GM13977 (cell line): ENCODE results near the gene RHOT2.
"Not testable (repeated sequence)": the region's sequence is repeated elsewhere in the genome, so short reads cannot be mapped to it uniquely, and the experiment has no call there.

Experiments
- DNase-seq: peaks from one replicate; pipeline ENCODE4 v3.0.0; 2012; ENCODE audit warnings: low spot score
- in situ Hi-C: fragments of 300-500 bp; cut with MboI; formaldehyde crosslinking; loops from one replicate; pipeline ENCODE4 v1.12.0; 2022; ENCODE audit warnings: low sequenced_read_pairs, low pct_unique_long_range_greater_than_20kb, mixed read lengths, inconsistent platforms; ENCODE audit not compliant: unreplicated experiment
- TF ChIP-seq, protein P1 (sequence below): IDR thresholded peaks from 2 replicates; pipeline ENCODE4 v1.5.1; 2012; ENCODE audit warnings: mild to moderate bottlenecking, control low read depth; ENCODE audit not compliant: insufficient read depth; ENCODE audit errors: extremely low read depth, missing control alignments

Gene RHOT2

GRCh38 chr16:685967-686366 lies 18.0 kb downstream of the RHOT2 start:
- TF ChIP-seq, protein P1, sequence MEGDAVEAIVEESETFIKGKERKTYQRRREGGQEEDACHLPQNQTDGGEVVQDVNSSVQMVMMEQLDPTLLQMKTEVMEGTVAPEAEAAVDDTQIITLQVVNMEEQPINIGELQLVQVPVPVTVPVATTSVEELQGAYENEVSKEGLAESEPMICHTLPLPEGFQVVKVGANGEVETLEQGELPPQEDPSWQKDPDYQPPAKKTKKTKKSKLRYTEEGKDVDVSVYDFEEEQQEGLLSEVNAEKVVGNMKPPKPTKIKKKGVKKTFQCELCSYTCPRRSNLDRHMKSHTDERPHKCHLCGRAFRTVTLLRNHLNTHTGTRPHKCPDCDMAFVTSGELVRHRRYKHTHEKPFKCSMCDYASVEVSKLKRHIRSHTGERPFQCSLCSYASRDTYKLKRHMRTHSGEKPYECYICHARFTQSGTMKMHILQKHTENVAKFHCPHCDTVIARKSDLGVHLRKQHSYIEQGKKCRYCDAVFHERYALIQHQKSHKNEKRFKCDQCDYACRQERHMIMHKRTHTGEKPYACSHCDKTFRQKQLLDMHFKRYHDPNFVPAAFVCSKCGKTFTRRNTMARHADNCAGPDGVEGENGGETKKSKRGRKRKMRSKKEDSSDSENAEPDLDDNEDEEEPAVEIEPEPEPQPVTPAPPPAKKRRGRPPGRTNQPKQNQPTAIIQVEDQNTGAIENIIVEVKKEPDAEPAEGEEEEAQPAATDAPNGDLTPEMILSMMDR = peak; percentile 42
- in situ Hi-C loops = no loop called here
- no peak for DNase-seq

DNA sequence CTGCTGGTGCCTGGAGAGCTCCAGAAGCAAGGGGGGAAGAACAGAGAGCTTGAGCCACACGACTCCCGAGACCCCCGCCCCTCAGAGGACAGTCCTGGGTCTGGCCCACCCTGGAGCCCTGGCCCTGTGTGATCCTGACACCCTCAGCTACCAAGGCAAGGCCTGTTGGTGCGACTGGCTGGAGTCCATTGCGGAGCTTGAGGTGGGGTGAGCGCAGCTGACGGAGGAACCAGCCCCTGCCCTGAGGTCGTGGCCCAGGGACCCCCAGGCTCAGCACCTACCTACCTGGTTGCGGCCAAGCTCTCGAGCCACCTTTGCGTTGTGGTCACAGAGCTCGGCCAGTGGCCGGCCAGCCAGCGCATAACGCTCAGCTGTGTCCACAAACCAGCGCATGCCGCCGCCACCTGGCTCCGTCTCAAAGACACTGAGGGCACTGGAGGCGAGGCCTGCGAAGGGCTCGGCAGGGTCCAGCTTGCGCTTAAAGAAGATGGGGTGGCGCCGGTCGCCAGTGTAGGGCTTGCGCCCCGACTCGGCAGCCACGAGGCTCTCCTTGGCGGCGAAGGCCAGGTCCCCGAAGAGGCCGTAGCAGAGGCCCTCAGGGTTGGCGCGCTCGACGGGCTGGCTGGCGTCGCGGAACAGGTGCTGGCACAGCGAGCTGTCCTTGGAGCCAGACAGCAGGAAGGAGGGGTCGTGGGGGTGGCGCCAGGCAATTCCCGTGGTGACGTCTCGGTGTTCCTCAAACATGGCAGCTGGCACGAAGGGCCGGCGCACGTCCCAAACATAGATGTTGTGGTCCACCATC lies 18.7 kb downstream of the RHOT2 start:
- DNase-seq = no peak
- in situ Hi-C loops = no loop called here
- TF ChIP-seq, protein P1 = no peak

DNA sequence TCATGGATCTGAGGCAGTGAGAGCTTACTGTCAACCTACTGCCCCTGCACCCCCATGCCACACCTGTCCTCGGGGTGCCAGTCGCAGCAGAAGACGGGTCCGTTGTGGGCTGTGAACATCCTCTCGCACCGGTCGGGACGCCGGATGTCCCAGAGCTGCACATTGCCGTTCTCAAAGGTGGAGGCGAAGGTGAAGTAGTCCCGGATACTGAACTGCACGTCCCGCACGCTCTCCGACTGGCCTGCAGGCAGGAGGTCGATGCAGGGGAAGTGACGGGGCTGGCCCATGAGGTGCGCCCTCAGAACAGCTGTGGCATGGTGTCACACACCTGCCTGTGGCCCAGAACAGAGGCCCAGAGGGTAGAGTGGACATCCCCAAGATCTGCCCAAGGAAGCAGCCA lies 19.6 kb downstream of the RHOT2 start:
- no peak for DNase-seq
- TF ChIP-seq, protein P1 = no peak
- in situ Hi-C loops = no loop called here

DNA sequence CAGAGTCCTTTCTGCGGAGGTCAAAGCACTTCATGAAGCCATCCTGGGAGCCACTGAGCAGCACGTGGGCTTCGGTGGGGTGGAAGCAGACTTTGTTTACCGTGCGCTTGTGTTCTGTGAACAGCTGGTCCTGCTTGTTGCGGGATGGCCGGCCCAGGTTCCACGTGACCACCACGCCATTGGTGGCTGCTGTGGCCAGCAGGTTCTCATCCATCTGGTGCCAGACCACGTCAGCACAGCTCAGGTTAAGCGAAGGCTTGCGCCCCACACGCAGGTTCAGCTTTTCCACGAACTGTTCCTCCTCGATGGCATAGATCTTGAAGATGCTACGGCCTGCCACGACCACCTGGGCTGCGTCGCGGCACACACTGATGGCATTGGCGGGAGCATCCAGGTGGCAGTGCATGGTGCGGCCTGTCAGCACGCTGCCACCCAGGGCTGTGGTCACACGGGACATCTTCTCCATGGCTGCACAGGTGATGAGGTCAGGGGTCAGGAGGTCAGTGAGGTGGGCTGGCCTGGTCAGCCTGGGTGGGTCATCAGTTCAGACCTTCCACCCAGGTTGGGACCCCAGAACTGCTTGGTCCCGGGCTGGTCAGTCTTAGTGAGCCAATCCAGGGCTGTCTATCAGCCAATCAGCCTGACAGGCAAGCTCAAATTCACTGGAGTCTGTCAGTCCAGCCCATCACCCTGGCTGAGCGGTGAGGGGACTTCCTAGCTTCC lies 21.4 kb downstream of the RHOT2 start:
- DNase-seq = no peak
- in situ Hi-C loops = no loop called here
- TF ChIP-seq, protein P1 = no peak

DNA sequence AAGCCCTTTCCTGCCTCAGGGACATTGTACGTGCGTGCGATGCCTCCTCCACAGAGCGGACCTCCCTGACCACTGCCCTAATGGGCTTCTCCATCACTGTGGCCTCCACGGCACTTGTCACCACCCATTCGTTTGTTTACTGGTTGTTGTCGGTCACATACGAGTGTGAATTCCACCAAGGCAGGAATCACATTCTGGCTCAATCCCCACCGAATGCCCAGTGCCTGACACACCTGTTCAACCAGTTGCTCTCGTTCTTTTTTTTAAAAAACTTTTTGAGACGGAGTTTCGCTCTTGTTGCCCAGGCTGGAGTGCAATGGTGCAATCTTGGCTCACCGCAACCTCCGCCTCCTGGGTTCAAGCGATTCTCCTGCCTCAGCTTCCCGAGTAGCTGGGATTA lies 23.3 kb downstream of the RHOT2 start:
- DNase-seq, in situ Hi-C loops: not testable (repeated sequence)

DNA sequence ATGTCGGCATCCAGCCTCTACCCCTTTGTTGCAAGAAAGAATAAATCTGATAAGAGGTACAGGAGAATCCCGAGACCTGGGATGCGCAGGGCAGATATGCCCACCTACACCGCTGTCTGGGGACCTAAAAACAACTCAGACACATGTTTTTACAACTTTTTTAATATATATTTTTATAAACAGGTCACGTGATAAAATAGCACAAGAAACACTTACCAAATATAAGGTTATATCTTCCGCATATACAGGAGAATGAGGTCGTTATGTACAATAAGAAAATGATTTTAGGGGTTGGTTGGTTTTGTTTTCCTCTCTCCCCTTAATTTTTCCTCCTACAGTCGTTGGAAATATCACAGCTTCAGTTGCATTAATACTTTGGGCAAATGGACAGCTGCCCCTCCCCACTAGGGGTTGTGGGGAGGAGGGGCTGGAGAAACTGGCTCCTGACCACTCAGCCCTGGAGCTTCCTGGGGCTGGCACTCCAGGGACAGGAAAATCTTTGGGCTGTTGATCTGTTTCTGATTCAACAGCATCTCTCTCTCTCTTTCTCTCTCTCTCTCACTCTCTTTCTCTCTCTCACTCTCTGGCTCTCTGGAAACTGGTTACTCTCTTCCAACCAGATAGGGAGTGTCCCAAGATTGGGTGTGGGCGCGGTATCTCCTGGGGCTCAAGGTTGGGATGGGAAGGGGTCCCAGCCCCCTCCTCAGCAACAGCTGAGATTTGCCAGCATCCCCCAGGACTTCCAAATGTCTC lies 24.6 kb downstream of the RHOT2 start:
- TF ChIP-seq, protein P1 = no peak
- DNase-seq = no peak
- in situ Hi-C loops = no loop called here

DNA sequence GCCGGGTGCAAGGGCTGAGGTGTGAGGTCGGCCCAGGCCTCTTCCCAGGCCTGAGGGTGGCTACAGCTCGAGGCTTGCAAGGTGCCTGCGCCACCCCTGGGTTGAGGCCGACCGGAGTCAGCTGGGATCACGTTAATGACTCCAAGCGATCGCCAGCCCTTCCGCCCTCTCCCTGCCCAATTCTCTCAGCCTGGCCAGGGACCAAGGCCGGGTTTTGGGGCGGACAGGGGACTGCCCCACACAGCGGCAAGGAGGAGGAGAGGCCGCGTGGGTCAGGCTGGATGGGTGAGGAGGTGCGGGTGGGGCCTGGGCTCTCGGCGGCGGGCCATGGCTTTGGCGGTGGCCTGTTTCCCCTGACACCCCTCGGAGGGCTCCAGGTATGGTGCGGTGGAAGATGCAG lies 25.4 kb downstream of the RHOT2 start:
- in situ Hi-C loops = no loop called here
- TF ChIP-seq, protein P1 = no peak
- DNase-seq = no peak
